ENCODE results near the gene SERINC1.
A peak's percentile ranks its signal among the peaks of the same experiment; 100 is the strongest.

The SERINC1 gene

GRCh38 chr6:122438975-122439374 lies 32.6 kb downstream of the SERINC1 start:
- TF ChIP-seq, protein P1, sequence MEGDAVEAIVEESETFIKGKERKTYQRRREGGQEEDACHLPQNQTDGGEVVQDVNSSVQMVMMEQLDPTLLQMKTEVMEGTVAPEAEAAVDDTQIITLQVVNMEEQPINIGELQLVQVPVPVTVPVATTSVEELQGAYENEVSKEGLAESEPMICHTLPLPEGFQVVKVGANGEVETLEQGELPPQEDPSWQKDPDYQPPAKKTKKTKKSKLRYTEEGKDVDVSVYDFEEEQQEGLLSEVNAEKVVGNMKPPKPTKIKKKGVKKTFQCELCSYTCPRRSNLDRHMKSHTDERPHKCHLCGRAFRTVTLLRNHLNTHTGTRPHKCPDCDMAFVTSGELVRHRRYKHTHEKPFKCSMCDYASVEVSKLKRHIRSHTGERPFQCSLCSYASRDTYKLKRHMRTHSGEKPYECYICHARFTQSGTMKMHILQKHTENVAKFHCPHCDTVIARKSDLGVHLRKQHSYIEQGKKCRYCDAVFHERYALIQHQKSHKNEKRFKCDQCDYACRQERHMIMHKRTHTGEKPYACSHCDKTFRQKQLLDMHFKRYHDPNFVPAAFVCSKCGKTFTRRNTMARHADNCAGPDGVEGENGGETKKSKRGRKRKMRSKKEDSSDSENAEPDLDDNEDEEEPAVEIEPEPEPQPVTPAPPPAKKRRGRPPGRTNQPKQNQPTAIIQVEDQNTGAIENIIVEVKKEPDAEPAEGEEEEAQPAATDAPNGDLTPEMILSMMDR (IDR thresholded peaks at IDR 0.05; ENCODE audit: low read depth, low read length), result no peak
- no peak for DNase-seq (ENCODE audit: low read depth in 2 of 2)
- H3K4me3 ChIP-seq (replicated peaks in 1 of 2; ENCODE audit: low read depth in 2 of 2, low read length in 2 of 2), result no peak overlapping the region

GRCh38 chr6:122432816-122433215 lies 38.8 kb downstream of the SERINC1 start:
- DNase-seq (ENCODE audit: low read depth in 2 of 2), result peak in 1 of 2 donors; percentile 30
- TF ChIP-seq, protein P1 (IDR thresholded peaks at IDR 0.05; ENCODE audit: low read depth, low read length), result no peak
- no peak overlapping the region for H3K4me3 ChIP-seq (replicated peaks in 1 of 2; ENCODE audit: low read depth in 2 of 2, low read length in 2 of 2)

- no peak for DNase-seq (ENCODE audit: low read depth in 2 of 2)
- H3K4me3 ChIP-seq (replicated peaks in 1 of 2; ENCODE audit: low read depth in 2 of 2, low read length in 2 of 2), result no peak overlapping the region
- TF ChIP-seq, protein P1 (IDR thresholded peaks at IDR 0.05; ENCODE audit: low read depth, low read length), result no peak
These were observed 39.8 kb downstream of the SERINC1 start for GRCh38 chr6:122431780-122432179.

- DNase-seq (ENCODE audit: low read depth in 2 of 2), result no peak
- TF ChIP-seq, protein P1 (IDR thresholded peaks at IDR 0.05; ENCODE audit: low read depth, low read length), result no peak
- H3K4me3 ChIP-seq (replicated peaks in 1 of 2; ENCODE audit: low read depth in 2 of 2, low read length in 2 of 2), result no peak overlapping the region
These were observed 42.3 kb downstream of the SERINC1 start for GRCh38 chr6:122429323-122429722.

GRCh38 chr6:122428781-122429180 lies 42.8 kb downstream of the SERINC1 start:
- H3K4me3 ChIP-seq (replicated peaks in 1 of 2; ENCODE audit: low read depth in 2 of 2, low read length in 2 of 2), result no peak overlapping the region

GRCh38 chr6:122426597-122426996 lies 45.0 kb downstream of the SERINC1 start:
- TF ChIP-seq, protein P1 (IDR thresholded peaks at IDR 0.05; ENCODE audit: low read depth, low read length), result no peak
- H3K4me3 ChIP-seq (replicated peaks in 1 of 2; ENCODE audit: low read depth in 2 of 2, low read length in 2 of 2), result no peak overlapping the region
- no peak for DNase-seq (ENCODE audit: low read depth in 2 of 2)

More at GRCh38 chr6:122428781-122429180, 42.8 kb downstream of the SERINC1 start:
- TF ChIP-seq, protein P1 (IDR thresholded peaks at IDR 0.05; ENCODE audit: low read depth, low read length), result no peak
- peak in 1 of 2 donors; percentile 10 for DNase-seq (ENCODE audit: low read depth in 2 of 2)

DNA sequence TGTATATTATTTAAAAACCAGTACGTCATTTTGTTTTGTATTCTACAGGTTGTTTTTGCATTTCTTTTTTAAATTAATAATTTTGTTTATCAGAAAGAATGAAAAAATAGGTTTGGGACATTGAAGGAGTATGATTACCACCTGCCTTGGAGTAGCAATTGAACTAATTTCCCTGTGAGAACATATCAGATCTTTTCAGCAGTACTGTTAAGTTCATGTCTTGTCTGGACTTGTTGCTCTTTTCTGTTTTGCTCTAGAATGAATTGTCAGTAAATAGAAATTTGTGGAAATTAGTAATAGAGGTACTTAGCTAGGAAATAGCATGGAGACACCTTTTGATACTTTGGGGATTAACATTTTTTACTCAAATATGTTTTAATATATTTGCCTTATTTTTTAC lies 47.9 kb downstream of the SERINC1 start:
- H3K4me3 ChIP-seq (replicated peaks in 1 of 2; ENCODE audit: low read depth in 2 of 2, low read length in 2 of 2), result no peak overlapping the region
- DNase-seq (ENCODE audit: low read depth in 2 of 2), result no peak
- TF ChIP-seq, protein P1 (IDR thresholded peaks at IDR 0.05; ENCODE audit: low read depth, low read length), result no peak
